Kidney (tissue), 14 donors: Measurements from ENCODE around the gene ANOS1. TPM values are rescaled to one million over a fixed set of nuclear protein-coding genes. Genes with fewer than 3 reads are reported as not detected.

Experiments
- DNase-seq, 5 donors: peaks; one replicate each; pipeline ENCODE4 v3.0.0-alpha.2; 2013 to 2020
- FAIRE-seq: peaks from 2 replicates; lab custom pipeline; 2012; peaks lifted over from hg19 to GRCh38; lab: Jason Lieb, UNC
- H3K27ac ChIP-seq, 2 donors: one replicate each; pipeline ENCODE4 v1.7.0; 2013; ENCODE audit warnings: low read depth in 2 of 2, low read length in 2 of 2, inconsistent platforms in 1 of 2
- H3K27me3 ChIP-seq: one replicate; pipeline ENCODE4 v1.7.1; 2013; ENCODE audit warnings: low read length, inconsistent platforms; ENCODE audit not compliant: control insufficient read depth, insufficient read depth
- H3K36me3 ChIP-seq, 3 donors: one replicate each; pipeline versions ENCODE4 v1.7.0 to v1.7.1; 2013; ENCODE audit warnings: low read length in 3 of 3, control low read depth in 1 of 3, inconsistent platforms in 1 of 3; ENCODE audit not compliant: insufficient read depth in 3 of 3, control insufficient read depth in 2 of 3
- H3K4me1 ChIP-seq, 3 donors: one replicate each; pipeline versions ENCODE4 v1.7.0 to v1.7.1; 2013; ENCODE audit warnings: low read length in 3 of 3, inconsistent platforms in 1 of 3, low read depth in 1 of 3; ENCODE audit not compliant: control insufficient read depth in 2 of 3, insufficient read depth in 2 of 3
- H3K4me3 ChIP-seq, 3 donors: one replicate each; pipeline versions ENCODE4 v1.7.0 to v1.8.1; 2013; ENCODE audit warnings: low read length in 3 of 3, control low read depth in 1 of 3, inconsistent platforms in 1 of 3
- H3K9ac ChIP-seq, 3 donors: one replicate each; pipeline versions ENCODE4 v1.7.0 to v1.7.1; 2013; ENCODE audit warnings: low read length in 3 of 3, control low read depth in 1 of 3, inconsistent platforms in 1 of 3
- H3K9me3 ChIP-seq, 3 donors: one replicate each; pipeline versions ENCODE4 v1.7.0 to v1.7.1; 2013; ENCODE audit warnings: low read length in 3 of 3, control low read depth in 1 of 3, inconsistent platforms in 1 of 3; ENCODE audit not compliant: control insufficient read depth in 2 of 3, insufficient read depth in 1 of 3
- CTCF ChIP-seq: IDR thresholded peaks from 3 replicates; pipeline ENCODE4 v1.5.1; 2012; ENCODE audit warnings: mild to moderate bottlenecking, moderate library complexity, borderline replicate concordance; ENCODE audit not compliant: insufficient read depth; ENCODE audit errors: extremely low read depth
- intact Hi-C: fragments of 100-400 bp; cut with DNase I; formaldehyde crosslinking; loops from one replicate; pipeline ENCODE4 v1.11.1; 2022
- polyA plus RNA-seq: library from polyadenylated mRNA; stranded (reverse); fragments of 350-450 nt; fragmentation: Illumina TruSeq; extraction: RNeasy Lipid Tissue Mini Kit (QIAGEN cat#74804); gene quantifications from one replicate; pipeline ENCODE4 v1.2.3, GENCODE V29; 2014; ENCODE audit warnings: low read depth, low replicate concordance; ENCODE audit not compliant: insufficient read depth
- total RNA-seq: library from RNA; stranded (reverse); fragmentation: NEBNext Ultra II Directional; extraction: Animal tissue kit (Norgen Biotek cat#: 25700); gene quantifications from one replicate; pipeline ENCODE4 v1.2.1, GENCODE V29; 2021
- donor health status: control.
- donor health status: control.
- donor health status: control.
- donor health status: control.
- donor health status: control.
- donor health status: DM: yes; HTN: yes; CAD: no.
- donor health status: Normal renal cell carcinoma (clear cell type).

Gene ANOS1
- total and polyA plus RNA-seq, 2 donors from 2014 or later, result 0.69 to 2.3 TPM

- intact Hi-C loops, result no loop called here
- TF ChIP-seq CTCF, result no peak
- FAIRE-seq (no peak), DNase-seq (no peak)
- Histone ChIP-seq H3K9me3 (no peaks in the 10 kb centered on the region), H3K27me3 (no peaks in the 10 kb centered on the region), H3K4me1 (no peaks in the 10 kb centered on the region), H3K36me3 (no peaks in the 10 kb centered on the region), H3K27ac (no peak overlapping the region), H3K4me3 (no peak overlapping the region), H3K9ac (no peak overlapping the region)
Measured at GRCh38 chrX:8675006-8675630, 56.8 kb downstream of the ANOS1 start.

GRCh38 chrX:8673201-8673600, 58.7 kb downstream of the ANOS1 start:
- no peak for TF ChIP-seq CTCF
- Histone ChIP-seq H3K27me3 (peaks cover 2% of the 10 kb centered on the region), H3K4me3 (no peak overlapping the region), H3K27ac (no peak overlapping the region), H3K36me3 (no peaks in the 10 kb centered on the region), H3K9ac (no peak overlapping the region), H3K9me3 (no peaks in the 10 kb centered on the region), H3K4me1 (no peaks in the 10 kb centered on the region)
- intact Hi-C loops, result no loop called here
- no peak for DNase-seq
- no peak for FAIRE-seq

GRCh38 chrX:8672176-8672575, 59.8 kb downstream of the ANOS1 start:
- H3K27me3 ChIP-seq, result peaks cover 2% of the 10 kb centered on the region
- H3K4me3 ChIP-seq, result no peak overlapping the region
- DNase-seq, result no peak
- H3K27ac ChIP-seq, result no peak overlapping the region
- H3K4me1 ChIP-seq, result no peaks in the 10 kb centered on the region
- H3K9me3 ChIP-seq, result no peaks in the 10 kb centered on the region
- H3K9ac ChIP-seq, result no peak overlapping the region
- FAIRE-seq, result no peak
- H3K36me3 ChIP-seq, result no peaks in the 10 kb centered on the region
- no peak for TF ChIP-seq CTCF
- intact Hi-C loops, result no loop called here

- no peak for TF ChIP-seq CTCF
- no peak overlapping the region for H3K4me3 ChIP-seq
- H3K4me1 ChIP-seq, result no peaks in the 10 kb centered on the region
- FAIRE-seq (no peak), DNase-seq (peak in 1 of 5 donors; percentile 19)
- no peak overlapping the region for H3K9ac ChIP-seq
- H3K36me3 ChIP-seq, result no peaks in the 10 kb centered on the region
- intact Hi-C loops, result no loop called here
- no peaks in the 10 kb centered on the region for H3K9me3 ChIP-seq
- H3K27ac ChIP-seq, result no peak overlapping the region
- H3K27me3 ChIP-seq, result peaks cover 2% of the 10 kb centered on the region
Measured at GRCh38 chrX:8668813-8669212, 63.1 kb downstream of the ANOS1 start.
